HEK293 (cell line): ENCODE data around the gene C11orf21.

ENCODE experiments used
- CTCF ChIA-PET: fragments of 350-600 bp; formaldehyde crosslinking; extraction: SDS; loops from one replicate; lab custom pipeline; 2021; ENCODE audit warnings: antibody characterized with exemption; lab: Yijun Ruan, JAX
- POLR2A ChIA-PET: fragments of 300-600 bp; formaldehyde crosslinking; extraction: SDS; loops from one replicate; lab custom pipeline; 2020; ENCODE audit warnings: antibody characterized with exemption, inconsistent platforms; lab: Yijun Ruan, JAX
- H3K27ac ChIP-seq: fragments of 200-500 bp; sonication (Bioruptor generic); 2 replicates; pipeline ENCODE4 v1.5.1; 2014; ENCODE audit warnings: low read depth, low read length, control low read depth, inconsistent platforms; ENCODE audit errors: extremely low read depth
- H3K36me3 ChIP-seq, 2 experiments: fragments of 200-500 bp in 1 of 2; sonication (Bioruptor generic) in 1 of 2; 1 replicate in 1 of 2; 2 replicates in 1 of 2; pipeline ENCODE4 v1.5.1; 2014 to 2017; ENCODE audit warnings: inconsistent platforms in 2 of 2, low read length in 2 of 2; ENCODE audit not compliant: control insufficient read depth in 2 of 2, insufficient read depth in 1 of 2
- H3K4me1 ChIP-seq: fragments of 200-500 bp; sonication (Bioruptor generic); 2 replicates; pipeline ENCODE4 v1.5.1; 2014; ENCODE audit warnings: mild to moderate bottlenecking, low read length, inconsistent platforms; ENCODE audit not compliant: control insufficient read depth, insufficient read depth
- H3K4me3 ChIP-seq: 2 replicates; pipeline ENCODE4 v1.5.1; 2011; ENCODE audit warnings: low read depth, mild to moderate bottlenecking, control low read depth, low read length, moderate library complexity
- H3K9me3 ChIP-seq: fragments of 200-500 bp; sonication (Bioruptor generic); 2 replicates; pipeline ENCODE4 v1.5.1; 2014; ENCODE audit warnings: low read depth, low read length, inconsistent platforms; ENCODE audit not compliant: control insufficient read depth, insufficient read depth
- BCL6B ChIP-seq: fragments of 450-650 bp; formaldehyde crosslinking; IDR thresholded peaks from 2 replicates; pipeline ENCODE4 v1.5.1; 2017; ENCODE audit warnings: missing biosample characterization, missing genetic modification characterization
- GLIS1 ChIP-seq: fragments of 450-650 bp; formaldehyde crosslinking; IDR thresholded peaks from 2 replicates; pipeline ENCODE4 v1.5.1; 2016; ENCODE audit warnings: missing biosample characterization, missing genetic modification characterization
- KLF16 ChIP-seq: fragments of 450-650 bp; formaldehyde crosslinking; IDR thresholded peaks from 2 replicates; pipeline ENCODE4 v1.5.1; 2017; ENCODE audit warnings: missing biosample characterization, missing genetic modification characterization
- MYNN ChIP-seq: fragments of 450-650 bp; formaldehyde crosslinking; IDR thresholded peaks from 2 replicates; pipeline ENCODE4 v1.5.1; 2016; ENCODE audit warnings: missing biosample characterization, missing genetic modification characterization, borderline replicate concordance
- PBX3 ChIP-seq: sonication (generic); formaldehyde crosslinking; IDR thresholded peaks from 2 replicates; pipeline ENCODE4 v1.8.1; 2022; ENCODE audit warnings: mild to moderate bottlenecking, moderate library complexity, missing genetic modification reagents
- ZBTB44 ChIP-seq: fragments of 450-650 bp; IDR thresholded peaks from 2 replicates; pipeline ENCODE4 v1.5.1; 2018; ENCODE audit warnings: missing biosample characterization, mild to moderate bottlenecking, missing genetic modification characterization
- ZBTB6 ChIP-seq: fragments of 450-650 bp; formaldehyde crosslinking; IDR thresholded peaks from 2 replicates; pipeline ENCODE4 v1.5.1; 2017; ENCODE audit warnings: missing biosample characterization, missing genetic modification characterization
- ZBTB8A ChIP-seq: fragments of 450-650 bp; formaldehyde crosslinking; IDR thresholded peaks from 2 replicates; pipeline ENCODE4 v1.5.1; 2016; ENCODE audit warnings: missing biosample characterization, missing genetic modification characterization
- ZNF10 ChIP-seq: fragments of 450-650 bp; formaldehyde crosslinking; IDR thresholded peaks from 2 replicates; pipeline ENCODE4 v1.5.1; 2017; ENCODE audit warnings: missing biosample characterization, missing genetic modification characterization
- ZNF175 ChIP-seq: fragments of 450-650 bp; formaldehyde crosslinking; IDR thresholded peaks from 2 replicates; pipeline ENCODE4 v1.5.1; 2016; ENCODE audit warnings: missing biosample characterization, missing genetic modification characterization
- ZNF248 ChIP-seq: fragments of 450-650 bp; formaldehyde crosslinking; IDR thresholded peaks from 2 replicates; pipeline ENCODE4 v1.5.1; 2017; ENCODE audit warnings: missing biosample characterization, missing genetic modification characterization
- ZNF280D ChIP-seq: fragments of 450-650 bp; formaldehyde crosslinking; IDR thresholded peaks from 2 replicates; pipeline ENCODE4 v1.5.1; 2016; ENCODE audit warnings: missing biosample characterization, missing genetic modification characterization
- ZNF510 ChIP-seq: fragments of 450-650 bp; formaldehyde crosslinking; IDR thresholded peaks from 2 replicates; pipeline ENCODE4 v1.5.1; 2018; ENCODE audit warnings: mild to moderate bottlenecking, missing genetic modification characterization, missing biosample characterization; ENCODE audit not compliant: insufficient replicate concordance
- ZNF529 ChIP-seq: fragments of 450-650 bp; formaldehyde crosslinking; IDR thresholded peaks from 2 replicates; pipeline ENCODE4 v1.5.1; 2017; ENCODE audit warnings: missing genetic modification characterization, missing biosample characterization; ENCODE audit not compliant: insufficient replicate concordance
- ZNF600 ChIP-seq: fragments of 450-650 bp; formaldehyde crosslinking; IDR thresholded peaks from 2 replicates; pipeline ENCODE4 v1.5.1; 2016; ENCODE audit warnings: missing biosample characterization, missing genetic modification characterization
- ZNF677 ChIP-seq: fragments of 450-650 bp; IDR thresholded peaks from 2 replicates; pipeline ENCODE4 v1.5.0; 2018; ENCODE audit warnings: missing biosample characterization, mild to moderate bottlenecking, missing genetic modification characterization, moderate library complexity
- ZNF707 ChIP-seq: fragments of 450-650 bp; formaldehyde crosslinking; IDR thresholded peaks from 2 replicates; pipeline ENCODE4 v1.5.1; 2016; ENCODE audit warnings: missing biosample characterization, missing genetic modification characterization
- ZNF768 ChIP-seq: fragments of 450-650 bp; formaldehyde crosslinking; IDR thresholded peaks from 2 replicates; pipeline ENCODE4 v1.5.1; 2018; ENCODE audit warnings: missing biosample characterization, mild to moderate bottlenecking, missing genetic modification characterization
- ZNF785 ChIP-seq: fragments of 450-650 bp; formaldehyde crosslinking; IDR thresholded peaks from 2 replicates; pipeline ENCODE4 v1.5.1; 2016; ENCODE audit warnings: missing biosample characterization, missing genetic modification characterization
- ZNF837 ChIP-seq: fragments of 450-650 bp; formaldehyde crosslinking; IDR thresholded peaks from 2 replicates; pipeline ENCODE4 v1.5.1; 2016; ENCODE audit warnings: missing biosample characterization, missing genetic modification characterization
- ZSCAN5A ChIP-seq: fragments of 450-650 bp; formaldehyde crosslinking; IDR thresholded peaks from 2 replicates; pipeline ENCODE4 v1.5.1; 2016; ENCODE audit warnings: missing biosample characterization, missing genetic modification characterization

Gene C11orf21

GRCh38 chr11:2308713-2309112 is 7.0 kb upstream of the C11orf21 start:
- POLR2A ChIA-PET, result no interaction called here
- no peak overlapping the region for H3K4me3 ChIP-seq
- CTCF ChIA-PET, result interaction anchor here (6.8 kb wide), 1 partner anchor 111 kb away, joined by 47 read pairs; no protein-coding TSS in a partner anchor

GRCh38 chr11:2307501-2308331 is 6.0 kb upstream of the C11orf21 start:
- no peak for TF ChIP-seq ZNF529 (tag by site-specific recombination)
- TF ChIP-seq ZNF677, result no peak
- TF ChIP-seq ZBTB6 (tag by site-specific recombination), result no peak
- TF ChIP-seq ZNF248 (tag by site-specific recombination), result no peak
- no peak for TF ChIP-seq BCL6B (tag by site-specific recombination)
- TF ChIP-seq KLF16, result no peak
- no peak for TF ChIP-seq ZNF280D (tag by site-specific recombination)
- no peak for TF ChIP-seq ZNF785
- no peak for TF ChIP-seq ZNF837 (tag by site-specific recombination)
- no peak for TF ChIP-seq ZNF175
- TF ChIP-seq ZNF768 (tag by site-specific recombination), result no peak
- no peak for TF ChIP-seq ZNF510 (tag by site-specific recombination)
- no peak for TF ChIP-seq MYNN
- TF ChIP-seq ZNF707 (tag by site-specific recombination), result no peak
- no peak for TF ChIP-seq ZBTB44
- no peak for TF ChIP-seq ZNF10 (tag by site-specific recombination)
- CTCF ChIA-PET, result interaction anchor here (0.6 to 9.4 kb wide), 4 partner anchors 93 to 667 kb away, joined by 3 to 297 read pairs (median 15); partner anchors contain the start of gene TSSC4
- H3K36me3 ChIP-seq, result no peaks in the 10 kb centered on the region
- H3K27ac ChIP-seq, result no peak overlapping the region
- H3K9me3 ChIP-seq, result no peaks in the 10 kb centered on the region
- no peaks in the 10 kb centered on the region for H3K4me1 ChIP-seq
- POLR2A ChIA-PET, result no interaction called here
- H3K4me3 ChIP-seq, result no peak overlapping the region

More at GRCh38 chr11:2308713-2309112, 7.0 kb upstream of the C11orf21 start:
- Histone ChIP-seq H3K27ac (no peak overlapping the region), H3K36me3 (no peaks in the 10 kb centered on the region), H3K4me1 (no peaks in the 10 kb centered on the region), H3K9me3 (no peaks in the 10 kb centered on the region)
- TF ChIP-seq ZSCAN5A (no peak), ZNF600 (no peak), GLIS1 (tag by site-specific recombination) (no peak), PBX3 (CRISPR knock-in tag) (no peak), ZBTB8A (tag by site-specific recombination) (no peak)
